Activated CD8-positive, alpha-beta memory T cell treated with anti-CD3 and anti-CD28 coated beads for 1 hour (primary cell): ENCODE measurements around the gene SORCS1.

Source experiments
- DNase-seq, 2 donors: peaks; one replicate each; pipeline ENCODE4 v3.0.0-alpha.2; 2020; ENCODE audit warnings: low read depth in 1 of 2; ENCODE audit errors: extremely low read depth in 1 of 2

Gene SORCS1

DNA sequence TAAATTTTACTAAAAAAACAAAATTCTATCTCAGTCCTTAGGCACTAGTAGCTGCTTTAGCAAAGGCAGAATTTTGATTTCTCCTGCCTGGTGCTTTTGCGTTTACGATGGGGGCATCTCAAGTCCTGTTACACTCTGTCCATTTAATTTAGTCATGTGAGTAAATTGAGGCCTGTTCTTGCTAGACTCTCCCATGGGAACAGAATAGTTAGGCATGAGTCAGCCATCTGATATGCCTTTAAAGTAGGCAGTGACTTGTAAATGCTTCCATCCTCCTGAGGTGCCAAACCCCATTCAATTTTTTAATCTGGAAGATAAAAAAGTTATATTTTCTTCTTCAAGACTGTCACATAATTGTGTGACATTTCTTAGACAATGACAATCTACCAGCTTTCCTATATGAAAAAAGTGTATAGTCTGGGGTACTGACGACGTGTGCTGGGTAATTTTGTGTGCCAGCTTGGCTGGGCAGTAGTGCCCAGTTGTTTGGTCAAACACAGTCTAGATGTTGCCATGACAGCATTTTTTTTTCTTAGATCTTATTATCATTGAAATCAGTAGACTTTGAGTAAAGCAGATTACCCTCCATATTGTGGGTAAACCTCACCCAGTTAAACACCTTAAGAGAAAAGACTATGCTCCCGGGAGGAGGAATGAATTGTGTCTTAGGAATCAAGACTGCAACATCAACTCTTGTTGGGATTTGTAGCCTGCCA, 603.4 kb downstream of the SORCS1 start:
- DNase-seq, result no peak

DNA sequence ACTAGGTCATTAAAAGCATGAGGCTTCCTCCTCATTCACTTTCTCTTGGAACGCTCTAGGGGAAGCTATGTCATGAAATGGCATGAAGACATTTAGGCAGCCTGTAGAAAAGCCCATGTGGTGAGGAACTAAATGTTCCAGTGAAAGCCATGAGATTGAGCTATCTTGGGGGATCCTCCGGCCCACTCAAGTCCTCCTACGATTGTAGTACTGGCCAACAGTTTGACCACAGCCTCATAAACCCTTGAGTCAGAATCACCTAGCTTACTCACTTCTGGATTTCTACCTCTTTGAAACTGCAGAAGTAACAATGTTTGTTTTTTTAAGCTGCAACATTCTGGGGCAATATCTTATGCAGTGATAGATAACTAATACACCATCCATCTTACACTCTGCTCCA, 605.1 kb downstream of the SORCS1 start:
- no peak for DNase-seq

- DNase-seq, result no peak
Measured at GRCh38 chr10:106557951-106558733, 606.4 kb downstream of the SORCS1 start.

- DNase-seq, result no peak
Measured at GRCh38 chr10:106557053-106557452, 607.5 kb downstream of the SORCS1 start.

GRCh38 chr10:106555599-106555998, 608.9 kb downstream of the SORCS1 start:
- no peak for DNase-seq

GRCh38 chr10:106551501-106552062, 612.9 kb downstream of the SORCS1 start:
- DNase-seq, result no peak

DNA sequence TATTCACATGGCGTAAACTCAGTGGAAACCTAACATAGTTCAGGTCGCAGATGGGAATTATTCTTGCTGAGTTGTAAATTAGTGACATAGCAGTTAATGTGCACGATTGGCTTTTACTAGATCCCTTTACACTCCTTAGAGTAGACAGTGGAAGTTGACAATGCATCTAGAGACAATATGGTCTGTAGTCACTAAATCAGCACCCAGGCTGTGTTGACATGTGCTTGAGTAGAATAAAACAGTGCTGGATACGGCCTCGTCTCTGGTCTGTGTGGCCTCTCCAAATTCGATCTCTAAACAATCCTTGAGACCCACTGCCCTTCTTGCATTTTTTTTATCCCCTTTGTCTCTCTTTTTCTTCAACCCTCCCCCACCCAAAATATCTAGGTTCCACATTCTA, 615.7 kb downstream of the SORCS1 start:
- no peak for DNase-seq

- no peak for DNase-seq
Measured at GRCh38 chr10:106547047-106547635, 617.4 kb downstream of the SORCS1 start.

GRCh38 chr10:106542461-106542860, 622.0 kb downstream of the SORCS1 start:
- DNase-seq, result no peak

DNA sequence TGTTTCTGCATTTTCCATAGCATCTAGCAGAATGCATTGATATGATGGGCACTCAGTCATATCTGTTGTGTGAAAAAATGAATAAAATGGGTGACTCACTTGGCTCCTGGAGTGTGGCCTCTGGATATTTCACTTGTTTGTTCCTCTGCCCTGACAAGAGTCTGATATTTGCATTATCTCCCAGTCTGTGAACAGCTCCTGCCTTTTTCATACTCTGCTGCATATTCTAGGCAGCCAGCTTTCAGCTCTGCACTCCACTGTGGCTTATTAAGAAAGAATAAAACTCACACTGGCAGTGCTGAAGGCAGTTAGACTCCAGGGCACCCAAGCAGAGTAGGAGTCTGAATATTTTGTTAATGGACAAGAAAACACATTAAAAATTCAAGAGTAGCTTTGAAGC, 623.9 kb downstream of the SORCS1 start:
- no peak for DNase-seq

DNA sequence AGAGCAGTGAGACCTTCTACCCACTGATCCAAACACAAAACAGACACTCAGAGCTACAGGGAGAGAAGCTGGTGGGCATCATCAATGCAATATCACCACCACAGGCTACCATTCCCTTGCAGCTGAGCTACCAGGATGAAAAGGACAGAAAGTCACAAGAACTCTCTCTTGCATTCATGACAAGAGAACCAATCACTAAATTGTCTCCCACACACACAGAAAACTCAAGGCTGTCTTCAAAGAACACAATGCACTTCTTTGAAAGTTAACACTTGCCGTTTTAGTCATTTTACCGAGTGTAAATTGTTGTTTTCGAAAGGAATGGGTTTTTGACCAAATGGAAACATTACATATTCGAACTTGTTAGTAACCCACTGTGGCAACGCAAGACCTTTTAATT, 626.6 kb downstream of the SORCS1 start:
- no peak for DNase-seq

DNA sequence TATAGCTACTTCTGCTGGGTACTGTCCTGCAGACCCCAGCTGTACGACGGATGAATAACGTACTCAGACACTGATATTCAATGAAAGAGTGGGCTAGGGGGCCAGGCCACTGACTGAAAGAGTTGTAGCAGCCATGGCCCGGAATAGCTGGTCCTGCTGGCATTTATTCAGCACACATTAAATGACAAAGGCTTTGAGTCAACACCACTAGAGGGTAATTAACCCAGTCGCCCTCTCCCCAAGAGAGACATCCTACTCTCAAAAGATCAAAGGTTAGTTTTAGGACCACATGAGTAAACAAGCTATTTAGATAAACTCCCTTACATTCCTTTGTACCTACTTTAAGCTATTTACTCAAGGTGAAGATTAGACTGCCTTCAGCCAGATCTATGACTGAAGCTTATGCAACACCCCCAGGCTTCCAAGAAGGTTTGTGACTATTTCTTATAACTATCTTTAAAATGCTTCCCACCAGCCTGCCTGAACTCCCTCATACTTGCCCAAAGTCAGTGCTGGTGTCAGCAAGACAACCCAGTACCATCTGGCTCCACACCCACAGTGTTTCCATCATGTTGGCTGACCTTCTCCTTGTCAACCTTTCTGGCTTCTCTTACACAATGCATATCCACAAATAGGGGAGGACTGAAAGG, 629.1 kb downstream of the SORCS1 start:
- DNase-seq, result no peak

DNA sequence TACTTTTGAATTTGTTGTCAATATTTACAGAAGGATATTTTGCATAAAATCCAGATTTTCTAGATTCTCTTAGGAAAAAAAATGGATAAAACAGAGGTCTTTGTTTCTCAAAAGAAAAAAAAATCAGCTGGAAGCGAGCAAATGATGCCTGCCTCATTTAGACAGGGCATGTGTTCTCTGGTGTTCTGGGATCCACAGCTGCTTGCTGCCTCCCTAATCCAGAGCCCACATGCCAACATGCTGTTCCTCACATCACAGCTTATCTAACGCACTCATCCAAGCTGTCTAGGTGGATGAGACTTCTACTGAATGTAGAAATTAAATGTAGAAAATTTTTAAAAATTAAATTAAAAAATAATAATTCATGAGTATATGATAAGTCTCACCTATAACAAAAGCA, 630.1 kb downstream of the SORCS1 start:
- no peak for DNase-seq

- DNase-seq, result no peak
Measured at GRCh38 chr10:106528702-106529101, 635.8 kb downstream of the SORCS1 start.

- no peak for DNase-seq
Measured at GRCh38 chr10:106525835-106526234, 638.7 kb downstream of the SORCS1 start.
